Measurements from ENCODE around the gene SMG6. TPM values are rescaled to one million over a fixed set of nuclear protein-coding genes. Genes with fewer than 3 reads are reported as not detected.

Gene SMG6
- total RNA-seq, 1 donor from 2014 or later, result 58.7 TPM

- intact Hi-C loops (cut with DNase I), result no loop called here
- DNase-seq (ENCODE audit: low spot score) (no peak), ATAC-seq (no peak)
These were observed 9.2 kb upstream of the SMG6 start for GRCh38 chr17:2312736-2313135.

DNA sequence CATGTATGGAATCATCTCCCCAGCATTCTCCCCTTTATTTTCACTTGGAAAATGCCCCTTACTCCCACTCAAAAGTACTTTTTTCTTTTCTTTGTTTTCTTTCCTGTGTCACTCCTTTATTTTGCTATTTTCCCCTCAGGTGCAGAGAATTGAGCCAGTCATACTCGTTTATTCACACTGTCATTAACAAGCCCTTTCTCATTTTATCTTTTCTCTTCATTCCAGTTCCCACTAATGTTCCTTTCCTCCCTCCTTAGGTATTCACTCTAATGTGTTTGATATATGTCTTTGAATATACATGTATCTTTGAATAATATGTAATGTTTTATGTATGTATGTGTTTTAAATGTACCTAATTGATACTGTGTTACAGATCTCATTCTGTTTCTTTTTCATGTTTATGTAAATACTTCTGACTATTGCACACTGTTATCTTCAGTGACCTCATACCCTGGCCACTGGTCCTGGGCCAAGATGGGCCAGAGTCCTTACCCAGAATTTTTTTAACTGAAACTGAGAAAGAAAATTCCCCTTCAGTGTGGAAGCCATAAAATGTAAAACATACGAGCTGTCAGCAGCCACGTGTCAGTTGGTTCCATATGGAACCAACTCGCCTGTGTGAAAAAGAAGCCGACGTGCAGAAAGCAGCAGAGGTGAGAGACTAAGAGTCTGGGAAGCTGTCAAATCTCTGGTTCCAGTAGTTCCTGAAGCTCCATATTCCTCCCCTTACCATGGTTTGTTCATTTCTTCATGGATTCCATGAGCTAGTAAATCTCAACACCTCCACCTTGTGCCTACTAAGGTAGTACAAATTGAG, 6.0 kb upstream of the SMG6 start:
- intact Hi-C loops (cut with DNase I), result no loop called here

GRCh38 chr17:2304931-2305330, 1.3 kb upstream of the SMG6 start:
- intact Hi-C loops (cut with DNase I), result no loop called here
- ATAC-seq (no peak), DNase-seq (ENCODE audit: low spot score) (no peak)

More for the DNA sequence above, 6.0 kb upstream of the SMG6 start:
- no peak for DNase-seq (ENCODE audit: low spot score)
- no peak for ATAC-seq

DNA sequence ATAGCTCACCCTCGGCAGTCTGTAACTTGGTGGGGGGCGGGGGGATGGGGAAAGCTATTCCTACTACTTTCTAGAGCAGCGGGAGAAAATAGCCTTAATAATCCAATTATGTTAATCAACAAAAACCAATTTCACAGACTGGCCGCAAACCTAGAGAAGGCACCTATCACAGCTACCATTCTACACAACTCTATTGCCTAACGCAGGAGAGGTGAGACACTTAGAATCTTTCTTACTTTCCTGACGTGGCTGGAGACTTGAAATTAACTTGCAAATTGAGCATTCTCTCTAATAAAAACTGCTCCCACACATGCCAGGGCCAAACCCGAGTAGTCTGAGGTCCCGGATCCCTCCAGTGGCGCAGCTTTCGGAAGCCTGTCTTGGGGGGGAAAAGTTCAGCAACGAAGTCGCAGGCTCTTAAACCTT, 794 bp downstream of the SMG6 start:
- ATAC-seq (no peak), DNase-seq (ENCODE audit: low spot score) (no peak)
- intact Hi-C loops (cut with DNase I), result no loop called here

DNA sequence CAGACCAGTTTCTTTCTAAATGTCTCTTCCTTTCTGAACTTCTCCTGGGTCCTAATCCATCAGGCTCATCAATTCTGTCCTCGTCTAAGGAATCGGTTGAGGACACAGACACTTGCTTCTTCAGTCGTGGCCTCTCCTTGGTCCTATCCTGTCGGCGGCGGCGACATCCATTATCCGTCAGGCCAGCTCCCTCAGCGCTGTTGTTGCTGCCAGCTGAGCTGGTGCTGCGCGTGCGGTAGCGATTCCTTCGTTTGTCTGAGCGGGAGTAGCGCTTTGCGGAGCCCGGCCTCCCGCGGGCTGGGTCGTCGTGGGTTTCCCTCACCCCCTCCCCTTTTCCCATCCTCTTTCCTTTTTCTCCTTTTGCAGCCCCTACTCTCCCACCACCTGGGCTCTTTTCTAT, 3.8 kb downstream of the SMG6 start:
- DNase-seq (ENCODE audit: low spot score) (no peak), ATAC-seq (no peak)
- intact Hi-C loops (cut with DNase I), result no loop called here

GRCh38 chr17:2299136-2299535, 4.4 kb downstream of the SMG6 start:
- ATAC-seq (no peak), DNase-seq (ENCODE audit: low spot score) (no peak)
- intact Hi-C loops (cut with DNase I), result no loop called here

GRCh38 chr17:2297023-2297422, 6.6 kb downstream of the SMG6 start:
- no peak for DNase-seq (ENCODE audit: low spot score)
- no peak for ATAC-seq
- intact Hi-C loops (cut with DNase I), result no loop called here

GRCh38 chr17:2295575-2295974, 8.0 kb downstream of the SMG6 start:
- intact Hi-C loops (cut with DNase I), result no loop called here
- DNase-seq (ENCODE audit: low spot score) (no peak), ATAC-seq (no peak)

DNA sequence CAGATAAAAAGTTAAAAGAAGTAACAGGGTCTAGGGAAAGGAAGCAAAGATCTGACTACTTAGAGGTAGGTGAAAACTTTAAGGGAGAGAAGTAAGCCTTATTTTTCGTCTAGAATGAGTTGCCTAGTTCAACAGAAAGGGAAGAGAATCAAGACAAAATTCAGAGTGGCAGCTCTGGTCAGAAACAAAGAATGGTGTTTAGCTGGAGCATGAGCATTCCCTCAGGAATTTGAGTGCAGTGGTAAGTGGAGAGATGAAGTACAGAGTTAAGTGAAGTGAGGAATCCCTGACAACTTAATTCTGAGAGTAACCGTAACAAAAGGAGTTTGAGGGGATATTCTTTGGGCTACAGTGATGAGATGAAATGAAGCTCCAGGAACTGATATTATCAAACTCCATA, 11.5 kb downstream of the SMG6 start:
- ATAC-seq (no peak), DNase-seq (ENCODE audit: low spot score) (no peak)
- intact Hi-C loops (cut with DNase I), result no loop called here

DNA sequence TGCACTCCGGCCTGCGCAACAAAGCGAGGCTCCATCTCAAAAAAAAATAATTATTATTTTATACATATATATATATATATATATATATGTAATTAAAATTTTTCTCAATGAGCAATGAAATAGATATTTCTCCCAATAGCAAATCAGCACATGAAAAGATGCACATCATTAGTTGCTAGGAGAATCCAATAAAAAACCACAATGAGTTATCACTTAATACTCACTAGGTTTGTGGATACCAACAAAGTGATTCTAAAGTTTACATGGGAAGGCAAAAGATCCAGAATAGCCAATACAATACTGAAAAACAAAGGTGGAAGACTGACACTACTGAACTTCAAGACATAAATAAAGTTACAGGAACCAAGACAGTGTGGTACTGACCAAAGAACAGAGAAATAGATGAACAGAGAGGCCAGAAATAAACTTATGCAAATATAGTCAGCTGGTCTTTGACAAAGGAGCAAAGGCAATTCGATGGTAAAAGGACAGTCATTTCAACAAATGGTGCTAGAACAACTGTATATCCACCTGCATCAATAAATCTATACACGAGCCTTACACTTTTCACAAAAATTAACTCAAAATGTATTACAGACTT, 13.6 kb downstream of the SMG6 start:
- intact Hi-C loops (cut with DNase I), result no loop called here
- ATAC-seq, result no peak

DNA sequence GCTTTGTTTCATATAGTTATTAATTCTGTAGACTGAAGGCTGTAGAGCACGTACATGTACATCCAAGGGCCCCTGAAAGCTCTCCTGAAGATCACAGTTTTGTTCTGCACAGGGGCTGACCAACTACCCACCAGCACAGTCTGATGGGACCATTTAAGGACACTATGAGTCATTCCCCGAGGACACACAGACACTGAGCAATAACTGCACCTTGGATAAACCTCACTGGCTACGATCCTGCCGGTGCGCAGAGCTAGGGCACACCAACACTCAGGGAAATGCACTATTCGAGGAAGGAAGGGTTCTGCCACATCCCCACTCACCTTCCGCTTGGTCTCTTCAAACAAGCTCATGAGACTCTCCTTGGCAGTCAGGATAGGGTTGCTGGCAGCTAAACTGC, 20.3 kb downstream of the SMG6 start:
- ATAC-seq (peak; percentile 23), DNase-seq (ENCODE audit: low spot score) (no peak)
- intact Hi-C loops (cut with DNase I), result no loop called here

More for the DNA sequence above, 13.6 kb downstream of the SMG6 start:
- no peak for DNase-seq (ENCODE audit: low spot score)

- intact Hi-C loops (cut with DNase I), result no loop called here
- no peak for DNase-seq (ENCODE audit: low spot score)
- ATAC-seq, result peak; percentile 79
These were observed 21.2 kb downstream of the SMG6 start for GRCh38 chr17:2282297-2282873.

- ATAC-seq (no peak), DNase-seq (ENCODE audit: low spot score) (no peak)
- intact Hi-C loops (cut with DNase I), result no loop called here
These were observed 23.9 kb downstream of the SMG6 start for GRCh38 chr17:2279707-2280106.

GRCh38 chr17:2277429-2278170, 26.0 kb downstream of the SMG6 start:
- no peak for DNase-seq (ENCODE audit: low spot score)
- intact Hi-C loops (cut with DNase I), result no loop called here
- no peak for ATAC-seq

GRCh38 chr17:2275722-2276121, 27.9 kb downstream of the SMG6 start:
- no peak for DNase-seq (ENCODE audit: low spot score)
- intact Hi-C loops (cut with DNase I), result no loop called here
- ATAC-seq, result no peak

GRCh38 chr17:2274414-2274813, 29.2 kb downstream of the SMG6 start:
- ATAC-seq (no peak), DNase-seq (ENCODE audit: low spot score) (no peak)
- intact Hi-C loops (cut with DNase I), result no loop called here

DNA sequence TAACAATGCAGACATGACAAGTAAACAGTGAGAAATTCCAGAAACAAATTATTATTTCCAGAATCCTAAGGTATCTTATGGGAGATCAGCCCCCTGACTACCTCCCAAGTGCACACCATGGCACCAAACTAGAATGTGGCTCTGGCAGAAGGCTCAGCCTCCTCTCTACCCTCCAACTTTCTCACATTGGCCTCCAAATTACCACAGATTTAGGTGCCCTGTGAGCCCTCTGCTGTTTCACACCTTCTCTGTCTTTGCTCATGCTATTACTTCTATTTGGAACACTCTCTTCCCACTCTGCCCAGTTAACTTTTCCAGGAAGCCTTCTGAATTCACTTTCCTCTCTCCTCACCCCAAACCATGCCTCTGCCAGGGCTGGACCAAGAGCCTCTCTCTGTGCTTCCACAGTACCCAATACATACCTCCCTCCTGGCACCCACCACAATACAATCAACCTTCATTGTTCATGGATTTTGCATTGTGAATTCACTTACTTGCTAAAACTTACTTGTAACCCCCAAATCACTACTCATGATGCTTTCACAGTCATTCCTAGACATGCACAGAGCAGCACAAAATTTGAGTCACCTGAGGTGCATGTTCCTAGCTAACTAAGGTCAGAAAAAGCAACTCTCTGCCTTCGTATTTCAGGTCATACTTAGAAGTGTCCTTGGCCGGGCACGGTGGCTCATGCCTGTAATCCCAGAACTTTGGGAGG, 31.4 kb downstream of the SMG6 start:
- intact Hi-C loops (cut with DNase I), result no loop called here
- DNase-seq (ENCODE audit: low spot score) (no peak), ATAC-seq (no peak)

DNA sequence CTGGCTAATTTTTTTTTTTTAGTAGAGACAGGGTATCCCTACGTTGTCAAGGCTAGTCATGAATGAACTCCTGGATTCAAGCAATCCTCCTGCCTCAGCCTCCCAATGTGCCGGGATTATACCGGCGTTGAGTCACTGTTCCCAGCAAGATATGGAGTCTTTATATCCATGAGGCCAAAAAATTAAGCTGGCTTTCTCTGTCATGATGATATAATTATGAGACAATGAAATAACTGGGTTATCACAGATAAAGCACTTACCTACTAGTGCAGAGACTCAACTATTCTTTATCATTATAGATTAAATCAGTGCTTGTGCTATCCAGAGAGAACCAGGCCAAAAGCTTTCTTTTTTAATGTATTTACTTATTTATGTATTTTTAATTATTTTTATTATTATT, 36.2 kb downstream of the SMG6 start:
- intact Hi-C loops (cut with DNase I), result no loop called here
- DNase-seq (ENCODE audit: low spot score) (no peak), ATAC-seq (no peak)

GRCh38 chr17:2266865-2267228, 36.7 kb downstream of the SMG6 start:
- intact Hi-C loops (cut with DNase I), result no loop called here
- ATAC-seq, result no peak
- DNase-seq (ENCODE audit: low spot score), result no peak
